Measurements from ENCODE around the gene KLHL29.

- TF ChIP-seq CTCF (IDR thresholded peaks at IDR 0.05; ENCODE audit: insufficient read depth, low read depth, low read length) (no peak), EZH2 (IDR thresholded peaks at IDR 0.05; ENCODE audit: insufficient read depth, low read length) (no peak)
Observed at GRCh38 chr2:23660237-23660636, 275.3 kb downstream of the KLHL29 start.
